ENCODE measurements around the gene PCSK1.

- TF ChIP-seq EZH2phosphoT487 (IDR thresholded peaks at IDR 0.05; ENCODE audit: low read depth, severe bottlenecking, unreplicated experiment) (no peak), CTCF (IDR thresholded peaks at IDR 0.05; ENCODE audit: poor library complexity) (no peak), EZH2 (IDR thresholded peaks at IDR 0.05; ENCODE audit: borderline replicate concordance) (no peak)
These were observed 40.1 kb upstream of the PCSK1 start for GRCh38 chr5:96473155-96473554.
